Endothelial cell (in vitro differentiated cells): ENCODE measurements around the gene PCDHB16. TPM values are rescaled to one million over a fixed set of nuclear protein-coding genes. Genes with fewer than 3 reads are reported as not detected.
"Not testable (repeated sequence)": the region's sequence is repeated elsewhere in the genome, so short reads cannot be mapped to it uniquely, and the experiment has no call there.

Experiments
- DNase-seq: peaks from one replicate; pipeline ENCODE4 v3.0.0; 2021; ENCODE audit warnings: low spot score
- H3K27ac Mint-ChIP-seq: one replicate; pipeline ENCODE4 v1.8.0; 2021; ENCODE audit warnings: mixed read lengths, inconsistent platforms; ENCODE audit not compliant: unreplicated experiment
- H3K27me3 Mint-ChIP-seq: one replicate; pipeline ENCODE4 v1.8.0; 2021; ENCODE audit warnings: mild to moderate bottlenecking, moderate library complexity, mixed read lengths, inconsistent platforms; ENCODE audit not compliant: unreplicated experiment
- H3K36me3 Mint-ChIP-seq: one replicate; pipeline ENCODE4 v1.8.0; 2021; ENCODE audit warnings: mild to moderate bottlenecking, low read depth, mixed read lengths, inconsistent platforms; ENCODE audit not compliant: unreplicated experiment
- H3K4me1 Mint-ChIP-seq: one replicate; pipeline ENCODE4 v1.8.0; 2021; ENCODE audit warnings: mild to moderate bottlenecking, mixed read lengths, inconsistent platforms; ENCODE audit not compliant: unreplicated experiment
- H3K4me3 Mint-ChIP-seq: one replicate; pipeline ENCODE4 v1.8.0; 2021; ENCODE audit warnings: mild to moderate bottlenecking, mixed read lengths, inconsistent platforms; ENCODE audit not compliant: unreplicated experiment
- H3K9me3 Mint-ChIP-seq: one replicate; pipeline ENCODE4 v1.8.0; 2021; ENCODE audit warnings: mixed read lengths, inconsistent platforms; ENCODE audit not compliant: unreplicated experiment
- CTCF ChIP-seq: fragments of 200-600 bp; sonication (generic); IDR thresholded peaks from one replicate; pipeline ENCODE4 v1.5.0; 2021; ENCODE audit warnings: antibody characterized with exemption; ENCODE audit not compliant: unreplicated experiment
- total RNA-seq: library from RNA; stranded (reverse); fragmentation: NEBNext Ultra II Directional; extraction: Animal tissue kit (Norgen Biotek cat#: 25700); gene quantifications from one replicate; pipeline ENCODE4 v1.2.1, GENCODE V29; 2021; ENCODE audit not compliant: unreplicated experiment

The PCDHB16 gene
- total RNA-seq, 1 donor from 2014 or later, result 10.9 TPM

GRCh38 chr5:141172381-141173204 lies 9.6 kb upstream of the PCDHB16 start, which contains the start of gene PCDHB7:
TSS of gene PCDHB7 (plus strand) at chr5:141172644. CDS start at chr5:141172836, 192 bp downstream.
- Mint-ChIP-seq H3K27me3 (peaks cover 5% of the 10 kb centered on the region), H3K9me3 (peaks cover 6% of the 10 kb centered on the region), H3K4me3 (peak within 1 kb of the TSS; percentile 14), H3K4me1 (peaks cover 6% of the 10 kb centered on the region), H3K27ac (peak within 1 kb of the TSS; percentile 21), H3K36me3 (peaks cover 11% of the 10 kb centered on the region)
- peak; percentile 75 for TF ChIP-seq CTCF
- peak; percentile 51 for DNase-seq

GRCh38 chr5:141174291-141175104 lies 7.7 kb upstream of the PCDHB16 start:
- H3K4me1 Mint-ChIP-seq, result not testable (repeated sequence)

GRCh38 chr5:141175933-141176332 lies 6.3 kb upstream of the PCDHB16 start:
- peaks cover 6% of the 10 kb centered on the region for H3K9me3 Mint-ChIP-seq
- no peak for DNase-seq
- H3K4me3 Mint-ChIP-seq, result no peak overlapping the region
- TF ChIP-seq CTCF, result no peak
- H3K4me1 Mint-ChIP-seq, result peaks cover 6% of the 10 kb centered on the region
- no peak overlapping the region for H3K27ac Mint-ChIP-seq
- H3K27me3 Mint-ChIP-seq, result peaks cover 5% of the 10 kb centered on the region
- peaks cover 17% of the 10 kb centered on the region for H3K36me3 Mint-ChIP-seq

More at GRCh38 chr5:141174291-141175104, 7.7 kb upstream of the PCDHB16 start:
- not testable (repeated sequence) for DNase-seq, H3K9me3 Mint-ChIP-seq, H3K27me3 Mint-ChIP-seq, H3K27ac Mint-ChIP-seq
- peaks cover 11% of the 10 kb centered on the region for H3K36me3 Mint-ChIP-seq
- peak overlapping the region; percentile 63 for H3K4me3 Mint-ChIP-seq

GRCh38 chr5:141177577-141178191 lies 4.5 kb upstream of the PCDHB16 start, which contains the start of gene PCDHB8:
TSS of gene PCDHB8 (plus strand) at chr5:141177790. CDS start at chr5:141178035, 245 bp downstream.
- Mint-ChIP-seq H3K36me3 (peaks cover 24% of the 10 kb centered on the region), H3K9me3 (peaks cover 13% of the 10 kb centered on the region)
- H3K4me1 Mint-ChIP-seq, H3K4me3 Mint-ChIP-seq, H3K27me3 Mint-ChIP-seq, H3K27ac Mint-ChIP-seq, DNase-seq: not testable (repeated sequence)

- H3K27ac Mint-ChIP-seq, H3K4me3 Mint-ChIP-seq, DNase-seq, H3K4me1 Mint-ChIP-seq, H3K27me3 Mint-ChIP-seq: not testable (repeated sequence)
- peaks cover 13% of the 10 kb centered on the region for H3K9me3 Mint-ChIP-seq
- peaks cover 29% of the 10 kb centered on the region for H3K36me3 Mint-ChIP-seq
Measured at GRCh38 chr5:141179371-141179770, 2.8 kb upstream of the PCDHB16 start.

- H3K9me3 Mint-ChIP-seq, result peaks cover 16% of the 10 kb centered on the region
- not testable (repeated sequence) for H3K4me1 Mint-ChIP-seq, DNase-seq, H3K27me3 Mint-ChIP-seq, H3K27ac Mint-ChIP-seq
- H3K36me3 Mint-ChIP-seq, result peaks cover 32% of the 10 kb centered on the region
- peak overlapping the region; percentile 33 for H3K4me3 Mint-ChIP-seq
Measured at GRCh38 chr5:141179876-141180275, 2.3 kb upstream of the PCDHB16 start.
